Epidermal melanocyte (primary cell): Measurements from ENCODE around the gene SMARCE1.

Source experiments
- DNase-seq: peaks from one replicate; pipeline ENCODE4 v3.0.0; 2011; ENCODE audit warnings: low spot score; ENCODE audit not compliant: insufficient read length

SMARCE1 gene

DNA sequence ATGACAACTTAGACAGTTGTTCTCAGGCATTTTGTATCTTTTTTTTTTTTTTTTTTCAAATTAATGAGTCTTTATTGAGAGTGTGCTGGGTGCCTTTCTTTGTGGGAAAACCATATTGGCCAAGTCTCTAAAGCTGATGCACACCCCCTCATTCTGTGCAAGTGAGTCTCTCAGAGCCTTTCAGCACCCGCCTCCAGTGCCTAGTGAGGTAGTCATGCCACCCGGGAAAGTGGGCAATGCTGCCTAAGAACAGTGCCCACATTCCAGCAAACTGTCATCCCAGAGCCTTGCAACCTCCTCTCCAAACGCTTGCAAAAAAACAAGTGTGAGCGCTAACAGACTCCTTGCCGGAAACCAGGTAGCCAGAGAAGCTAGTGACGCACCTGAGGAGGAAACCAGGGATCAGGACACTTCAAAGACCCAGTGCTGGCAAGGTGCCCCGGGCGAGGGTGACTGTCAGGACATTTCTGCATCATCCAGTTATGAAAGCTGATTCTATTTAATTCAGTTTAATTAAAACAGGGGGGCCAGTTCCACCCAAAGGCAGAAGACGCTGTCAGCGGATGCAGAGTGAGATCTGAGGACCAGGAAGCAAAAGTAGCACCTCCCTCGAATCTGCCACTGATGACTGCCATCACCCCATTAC is 34.9 kb downstream of the SMARCE1 start:
- DNase-seq = no peak

DNA sequence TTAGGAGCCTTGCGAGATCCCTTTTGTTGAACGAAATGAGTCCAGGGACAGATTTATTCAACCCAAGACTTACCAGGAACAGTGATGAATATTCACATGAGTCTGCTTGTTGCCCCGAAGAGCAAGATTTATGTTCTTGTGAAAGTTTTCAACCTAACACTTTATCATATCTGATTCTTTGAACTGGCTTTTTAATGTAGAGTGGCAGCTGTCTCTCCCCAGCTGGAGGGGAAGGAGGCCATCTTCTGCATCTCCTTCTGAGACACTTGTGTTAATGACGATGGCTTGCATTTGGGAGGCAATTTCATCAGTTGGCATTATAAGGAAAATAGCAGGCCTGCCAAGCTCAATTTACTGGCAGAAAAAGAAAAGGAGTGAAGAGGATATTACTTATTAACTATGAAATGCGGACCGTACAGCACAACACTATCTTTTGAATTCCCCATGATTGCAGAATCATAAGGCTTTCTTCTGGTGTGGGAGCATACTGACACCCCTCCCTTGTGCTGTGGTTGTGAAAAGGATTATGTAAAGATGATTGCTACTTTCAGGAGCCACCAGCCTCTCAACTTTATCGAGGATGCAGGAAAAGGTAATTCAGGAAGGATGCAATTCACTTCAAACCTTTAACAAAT is 35.7 kb downstream of the SMARCE1 start:
- no peak for DNase-seq

DNA sequence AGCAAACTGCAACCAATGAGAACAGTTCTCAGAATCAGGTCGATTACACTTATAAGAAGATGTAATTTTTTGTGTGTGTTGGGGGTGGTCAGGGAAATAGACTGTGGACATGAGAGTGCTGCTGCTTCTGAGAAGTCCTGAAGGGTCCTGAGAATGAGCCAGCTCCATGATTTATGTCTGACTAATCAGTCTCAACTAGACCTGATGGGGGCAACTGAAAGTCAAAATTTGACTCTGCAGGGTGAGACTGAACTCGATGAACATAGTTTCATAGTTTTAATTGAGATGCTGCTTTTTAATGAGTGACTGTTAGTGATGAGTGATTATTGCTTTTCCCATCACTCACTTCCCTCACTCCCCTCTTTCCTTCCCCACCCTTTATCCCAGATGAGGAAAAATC is 37.3 kb downstream of the SMARCE1 start:
- no peak for DNase-seq

DNA sequence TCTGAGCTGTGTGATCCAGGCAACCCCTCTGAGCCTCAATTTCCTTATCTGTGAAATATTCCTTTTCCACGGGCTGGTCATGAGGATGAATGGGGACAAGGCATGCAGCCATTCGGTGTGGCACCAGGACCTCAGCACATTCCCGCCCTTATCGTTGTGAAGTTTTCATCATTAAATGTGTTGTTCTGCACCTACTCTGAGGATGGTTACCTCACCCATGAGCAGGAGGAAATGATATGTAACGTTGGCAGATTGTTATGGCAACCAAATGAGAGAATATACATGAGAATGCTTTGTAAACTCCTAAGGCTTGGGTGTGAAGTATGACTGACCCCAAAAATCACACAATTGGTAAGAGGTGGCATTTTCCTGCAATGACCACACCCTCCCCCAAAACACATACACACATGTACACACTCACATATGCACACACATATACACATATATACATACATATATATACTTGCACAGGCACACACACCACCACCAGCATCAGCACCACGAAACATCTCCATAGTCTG is 39.5 kb downstream of the SMARCE1 start:
- DNase-seq = no peak

DNA sequence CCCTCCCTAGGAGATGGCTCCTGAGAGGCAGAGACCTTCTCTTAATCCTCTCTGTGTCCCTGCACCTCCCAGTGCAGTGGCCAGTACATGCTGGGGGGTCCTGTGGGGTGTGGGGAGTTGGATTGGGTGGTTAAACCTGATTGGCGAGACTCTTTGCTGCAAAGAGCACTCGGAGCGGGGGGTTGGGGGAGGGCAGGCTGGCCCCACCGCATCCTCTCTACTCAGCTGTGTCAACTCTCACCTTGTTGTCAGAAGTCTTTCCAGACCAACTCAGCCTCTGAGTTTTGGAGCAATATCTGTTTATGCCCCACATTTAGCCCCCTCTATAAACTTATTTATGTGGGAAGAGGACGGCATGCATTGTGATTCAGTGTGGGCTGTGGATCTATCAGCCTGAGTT is 40.0 kb downstream of the SMARCE1 start:
- DNase-seq = no peak

DNA sequence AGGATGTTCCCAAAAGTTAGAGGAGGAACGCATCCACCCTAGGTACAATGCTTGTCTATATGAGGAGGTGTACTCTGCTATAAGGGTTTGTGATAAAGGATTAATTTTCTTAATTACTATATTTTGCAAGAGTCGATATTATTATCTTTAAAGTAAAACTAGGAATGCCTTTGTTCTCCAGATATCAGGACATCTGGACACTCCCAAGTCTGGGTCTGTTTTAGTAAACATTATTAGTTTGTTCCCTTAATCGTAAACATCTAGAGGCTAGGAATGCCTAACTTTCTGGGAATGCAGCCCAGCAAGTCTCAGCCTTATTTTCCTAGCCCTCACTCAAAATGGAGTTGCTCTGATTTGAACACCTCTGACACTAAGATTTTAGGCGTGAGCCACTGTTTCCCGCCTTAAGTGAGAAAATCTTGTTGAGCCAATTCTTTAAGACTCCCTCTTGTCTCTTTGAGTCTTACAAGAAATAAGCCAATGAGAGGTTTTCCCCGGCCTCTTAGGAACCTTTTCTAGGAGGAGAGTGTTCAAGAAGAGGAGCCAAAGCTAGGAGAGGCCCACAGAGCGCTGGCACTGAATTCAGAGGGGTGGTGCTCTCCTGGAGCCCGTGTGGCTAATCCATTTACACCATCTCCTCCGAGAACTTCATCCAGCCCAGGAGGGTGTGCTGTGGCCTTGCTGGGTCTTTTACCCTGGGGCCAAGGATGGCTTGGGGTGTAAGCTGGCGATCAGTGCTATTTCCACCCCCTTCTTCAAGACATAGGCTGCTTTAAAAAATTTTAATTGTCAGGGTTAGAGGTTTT is 40.9 kb downstream of the SMARCE1 start:
- DNase-seq = no peak

DNA sequence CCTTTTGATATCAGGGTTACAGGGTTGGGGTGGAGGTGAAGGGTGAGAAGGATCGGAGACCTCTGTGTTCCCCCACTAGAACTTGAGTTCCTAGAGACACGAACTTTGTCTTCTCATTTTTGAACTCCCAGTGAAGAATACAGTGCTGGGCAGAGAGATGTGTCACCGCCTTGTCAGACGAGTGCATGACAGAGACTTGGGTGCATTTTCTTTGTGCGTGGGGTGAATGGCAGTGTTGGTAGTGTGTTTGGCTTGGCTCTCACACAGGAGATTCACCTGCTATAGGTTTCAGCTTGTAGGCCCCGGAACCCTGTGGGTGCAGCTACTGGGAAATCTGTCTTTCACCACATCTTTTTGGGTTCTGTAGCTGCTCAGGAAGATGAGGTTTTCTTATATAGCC is 42.3 kb downstream of the SMARCE1 start:
- no peak for DNase-seq

DNA sequence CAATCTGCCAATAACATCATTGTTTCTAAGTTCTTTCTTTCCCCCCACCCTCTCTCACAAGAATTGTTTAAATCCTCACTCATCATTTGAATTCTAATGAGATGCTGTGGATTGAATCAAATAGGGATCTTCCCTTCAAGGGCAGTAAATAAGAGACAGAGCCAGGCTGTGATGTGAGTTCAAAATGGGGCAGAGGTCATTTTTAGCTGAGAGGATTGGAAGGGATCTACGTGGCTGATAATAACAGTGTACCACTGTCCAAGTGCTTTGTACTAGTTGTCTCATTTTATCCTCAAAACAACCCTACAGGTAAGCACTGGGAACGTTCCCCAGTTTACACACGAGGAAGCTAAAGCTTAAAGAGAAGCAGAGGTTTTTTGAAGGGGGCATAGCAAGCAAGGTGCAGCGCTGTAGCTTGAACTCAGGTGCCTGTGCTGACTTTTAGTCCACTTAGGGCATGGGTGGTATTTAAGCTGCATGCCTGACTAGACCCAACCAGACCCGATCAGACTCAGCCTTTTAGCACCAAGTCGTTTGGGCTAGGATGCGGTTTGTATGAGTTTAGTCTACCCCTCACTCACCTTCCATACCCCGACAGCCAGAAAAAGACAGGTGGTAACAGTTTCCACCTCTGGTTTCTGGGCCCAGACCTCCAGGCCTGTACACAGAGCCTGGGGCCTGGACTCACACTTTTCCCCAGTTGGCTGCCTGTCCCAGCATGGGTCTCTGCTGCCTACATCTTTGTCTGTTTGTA is 43.1 kb downstream of the SMARCE1 start:
- no peak for DNase-seq

DNA sequence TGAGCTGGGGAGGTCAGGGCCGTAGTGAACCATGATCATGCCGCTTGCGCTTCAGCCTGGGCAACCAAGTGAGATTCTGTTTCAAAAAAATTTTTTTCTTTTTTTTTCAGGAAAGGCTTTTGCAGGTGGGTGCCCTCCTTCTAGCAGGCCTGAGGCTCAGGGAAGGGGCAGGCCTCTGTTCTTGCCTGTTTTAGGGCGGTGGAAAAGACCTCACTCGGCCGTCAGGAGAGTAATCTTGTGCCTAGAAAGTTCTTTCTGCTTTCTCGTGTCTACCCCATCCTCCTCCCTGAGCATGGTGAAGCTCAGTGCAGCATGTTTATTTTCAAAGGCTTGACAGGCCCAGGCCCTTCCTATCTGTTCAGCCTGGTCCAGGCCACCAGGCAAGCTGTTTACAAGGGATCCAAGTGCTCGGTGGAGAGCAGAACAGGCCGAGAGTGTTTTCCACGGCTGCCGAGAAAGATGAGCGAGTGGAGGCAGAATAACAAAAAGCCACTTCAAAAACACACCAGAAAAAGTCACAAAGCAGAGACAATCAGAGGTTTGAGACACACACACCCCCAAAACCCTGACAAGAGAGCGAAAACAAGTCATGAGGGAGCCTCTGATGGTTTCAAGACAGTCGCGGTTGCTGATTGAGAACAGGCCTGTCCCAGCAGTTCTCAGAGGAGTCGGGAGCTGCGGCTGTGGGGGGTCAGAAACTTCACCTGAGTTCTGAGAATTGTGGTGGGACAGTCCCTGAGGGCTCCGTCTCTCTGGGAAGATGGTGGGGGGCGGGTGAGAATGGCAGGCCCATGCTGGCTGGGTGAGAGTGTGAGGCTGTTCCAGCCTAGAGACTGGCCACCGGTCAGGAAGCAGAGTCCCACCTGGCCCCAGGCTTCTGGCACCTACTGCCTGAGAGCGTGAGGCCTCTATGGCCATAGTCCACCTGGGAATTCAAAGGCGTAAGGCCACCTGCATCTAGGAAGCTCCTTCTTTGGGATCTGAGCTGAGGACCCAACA is 44.9 kb downstream of the SMARCE1 start:
- no peak for DNase-seq

DNA sequence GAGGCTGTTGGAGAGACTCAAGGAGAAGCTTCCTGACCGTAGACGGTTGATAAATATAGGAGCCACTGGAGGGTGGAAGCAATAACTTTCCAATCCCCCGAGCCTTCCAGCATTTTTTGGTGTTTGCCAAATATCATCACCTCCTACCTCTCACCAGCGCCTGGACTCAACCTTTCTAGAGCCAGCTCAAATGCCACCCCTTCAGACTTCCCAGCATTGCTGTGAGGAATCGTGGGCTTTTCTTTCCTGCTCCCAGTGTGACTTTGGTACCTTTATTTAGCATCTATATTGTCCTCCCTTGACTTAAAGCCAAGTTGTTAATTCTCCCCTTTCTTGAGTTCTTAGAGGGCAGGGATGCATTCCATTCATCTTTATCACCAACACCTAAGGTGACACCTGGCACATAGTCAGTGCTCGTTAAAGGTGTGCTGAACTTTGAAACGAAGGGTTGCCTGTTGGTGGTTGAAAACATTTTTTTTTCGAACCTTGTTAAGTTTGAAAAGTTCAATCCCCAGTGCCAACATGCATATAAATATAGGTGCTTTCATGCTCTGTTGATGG is 47.1 kb downstream of the SMARCE1 start:
- DNase-seq = no peak

DNA sequence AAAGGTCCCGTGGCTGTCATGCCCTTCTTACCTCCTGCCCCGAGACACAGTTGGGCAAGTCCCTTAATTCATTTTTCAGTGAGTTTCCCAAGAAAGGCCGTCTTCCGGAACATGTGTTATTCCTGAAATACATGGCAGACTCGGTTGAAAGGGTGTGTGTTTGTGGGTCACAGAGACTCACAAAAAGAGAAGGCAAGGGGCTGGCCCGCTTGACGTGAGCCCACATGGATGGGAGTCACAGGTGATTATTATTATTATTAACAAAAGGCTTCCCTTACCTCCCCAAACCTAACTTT is 48.2 kb downstream of the SMARCE1 start:
- DNase-seq = no peak

DNA sequence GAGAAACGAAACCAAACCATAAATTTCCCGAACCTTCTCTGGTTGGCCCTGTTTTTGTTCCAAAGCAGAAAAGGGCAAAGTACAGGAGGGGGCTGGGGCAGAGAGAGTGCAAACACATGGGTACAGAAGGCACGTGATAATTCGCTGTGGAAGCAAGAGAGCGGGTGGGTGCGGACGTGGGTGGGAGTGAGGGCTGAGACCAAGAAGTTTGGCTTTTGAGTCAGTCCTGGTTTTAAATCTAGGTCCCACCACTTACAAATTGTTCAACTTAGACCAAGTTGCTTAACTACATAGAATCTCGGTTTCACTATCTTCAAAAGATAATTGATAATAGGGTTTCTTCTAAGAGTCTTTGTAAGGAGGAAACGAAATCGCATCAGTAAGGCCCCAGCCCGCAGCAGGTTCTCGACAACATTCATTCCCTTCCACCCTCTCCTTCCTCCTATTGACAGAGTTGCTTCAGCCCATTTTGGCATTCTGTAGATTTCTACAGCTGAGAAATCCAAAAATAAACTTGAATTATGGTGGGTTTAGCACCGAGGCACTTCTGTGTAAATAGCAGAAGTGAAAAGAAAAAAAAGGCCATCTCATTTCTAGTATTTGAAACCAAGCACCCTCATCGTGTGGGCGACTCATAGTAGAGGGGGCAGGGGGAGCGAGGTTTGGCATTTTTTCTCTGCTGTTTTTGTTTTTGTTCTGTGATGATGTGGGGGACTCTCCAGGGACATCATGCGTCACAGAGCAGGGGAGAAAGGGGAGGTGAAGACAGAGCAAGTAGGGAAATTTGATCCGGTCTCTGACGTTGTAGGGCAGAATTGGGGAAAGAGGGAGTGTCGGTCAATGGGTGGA is 48.8 kb downstream of the SMARCE1 start:
- DNase-seq = no peak

DNA sequence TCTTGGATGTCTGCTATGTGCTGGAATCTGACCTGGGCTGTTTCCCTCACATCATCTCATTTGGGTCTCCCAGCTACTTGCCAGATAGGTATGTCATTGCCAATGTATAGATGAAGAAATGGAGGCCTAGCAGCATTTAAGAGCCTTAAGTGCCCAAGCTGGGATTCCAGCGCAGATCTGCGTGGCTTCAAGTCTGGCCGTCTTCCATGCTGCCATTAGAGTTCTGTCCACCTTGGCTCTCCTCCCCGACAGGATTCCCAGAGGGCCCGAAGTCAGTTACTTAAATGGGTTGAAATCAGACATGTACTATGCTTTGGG is 49.4 kb downstream of the SMARCE1 start:
- DNase-seq = no peak

DNA sequence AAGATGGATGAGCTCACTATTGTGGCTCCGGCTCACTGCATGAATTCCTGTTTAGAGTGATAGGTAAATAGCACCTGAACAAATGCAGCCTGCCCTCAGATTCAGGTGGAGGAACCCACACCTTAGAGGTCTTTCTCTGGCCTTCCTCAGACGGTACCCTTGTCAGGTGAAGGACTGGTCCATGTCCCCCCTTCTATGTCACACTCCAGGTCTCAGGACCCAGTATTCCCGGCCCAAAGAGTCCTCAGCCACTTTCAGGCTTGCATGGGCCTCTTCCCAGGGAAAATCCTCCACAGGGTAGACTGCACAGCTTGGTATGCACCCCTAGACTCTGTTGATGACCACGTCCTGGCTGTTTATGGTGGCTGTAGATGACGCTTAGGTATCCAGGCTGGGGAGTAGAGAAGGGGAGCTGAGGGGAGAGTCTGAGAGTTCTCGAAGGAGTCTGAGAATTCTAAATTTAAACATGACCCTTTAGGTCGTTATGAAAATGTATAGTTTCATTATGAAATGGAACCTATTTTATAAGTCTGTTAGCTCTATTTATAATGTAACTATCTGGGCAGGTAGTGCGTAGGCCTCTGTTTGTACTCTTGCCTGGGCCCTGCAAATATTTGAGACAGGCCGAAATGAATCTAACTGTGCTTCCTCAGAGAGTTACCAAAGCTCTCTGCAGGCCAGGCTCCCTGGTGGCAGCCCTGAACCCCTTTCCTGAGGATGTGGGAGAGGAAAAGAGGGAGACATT is 49.9 kb downstream of the SMARCE1 start:
- DNase-seq = no peak

DNA sequence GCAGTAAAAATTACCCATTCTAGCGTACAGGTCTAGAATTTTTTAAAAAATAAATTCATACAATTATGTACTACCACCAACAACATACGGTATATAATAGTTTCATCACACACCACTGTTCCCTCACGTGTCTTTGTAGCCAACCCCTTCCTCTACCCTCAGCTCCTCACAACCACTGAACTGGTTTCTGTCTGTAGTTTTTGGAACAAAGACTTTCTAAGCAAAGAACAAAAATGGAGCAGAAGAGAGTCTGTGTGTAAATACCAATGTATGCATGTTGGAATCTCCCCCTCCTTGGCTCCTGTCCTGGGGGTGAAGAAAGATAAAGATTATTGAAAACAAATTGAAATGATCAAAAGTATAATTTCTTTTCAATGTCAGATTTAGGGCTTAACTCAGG is 50.5 kb downstream of the SMARCE1 start:
- no peak for DNase-seq

DNA sequence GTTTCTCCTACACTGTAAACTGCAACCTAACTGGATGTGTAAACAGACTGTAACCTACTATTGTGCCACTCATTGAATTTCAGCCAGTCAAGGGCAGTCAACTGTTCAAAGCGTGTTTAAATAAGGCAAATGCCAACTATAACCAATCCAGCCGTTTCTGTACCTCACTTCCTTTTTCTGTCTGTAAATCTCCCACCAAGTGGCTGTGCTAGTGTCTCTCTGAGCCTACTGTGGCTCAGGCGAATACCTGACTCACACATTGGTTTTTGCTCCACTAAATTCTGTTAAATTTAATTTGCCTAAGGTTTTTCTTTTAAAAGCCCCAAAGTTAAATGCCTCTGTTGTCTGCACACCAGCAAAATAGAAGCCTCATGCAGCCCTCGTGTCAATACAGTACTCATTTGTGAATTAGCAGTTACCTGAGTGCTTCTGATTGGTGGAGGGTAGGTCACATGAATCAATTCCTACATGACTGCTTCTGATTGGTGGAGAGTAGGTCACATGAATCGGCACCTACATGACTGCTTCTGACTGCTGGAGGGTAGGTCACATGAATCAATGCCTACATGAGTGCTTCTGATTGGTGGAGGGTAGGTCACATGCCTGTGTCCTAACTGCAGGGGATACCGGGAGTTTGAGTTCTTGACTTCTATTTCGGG is 51.2 kb downstream of the SMARCE1 start:
- no peak for DNase-seq

DNA sequence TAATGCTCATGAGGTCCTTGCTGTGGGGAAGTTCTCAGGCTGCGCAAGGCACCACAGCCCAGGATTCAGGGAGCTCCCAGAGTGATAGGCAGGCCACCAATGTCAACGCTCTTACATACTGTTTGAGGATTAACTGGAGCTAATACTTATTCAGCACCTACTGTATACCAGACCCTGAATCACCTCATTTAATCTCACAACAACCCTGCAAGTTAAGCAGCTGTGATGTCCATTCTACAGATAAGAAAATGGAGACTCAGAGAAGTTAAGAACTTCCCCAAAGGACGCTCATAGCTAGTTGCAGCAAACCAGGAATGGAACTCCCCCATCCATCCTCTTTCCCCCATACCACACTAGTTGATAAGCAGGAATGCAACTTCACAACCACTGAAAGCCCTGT is 56.9 kb downstream of the SMARCE1 start:
- DNase-seq = no peak

DNA sequence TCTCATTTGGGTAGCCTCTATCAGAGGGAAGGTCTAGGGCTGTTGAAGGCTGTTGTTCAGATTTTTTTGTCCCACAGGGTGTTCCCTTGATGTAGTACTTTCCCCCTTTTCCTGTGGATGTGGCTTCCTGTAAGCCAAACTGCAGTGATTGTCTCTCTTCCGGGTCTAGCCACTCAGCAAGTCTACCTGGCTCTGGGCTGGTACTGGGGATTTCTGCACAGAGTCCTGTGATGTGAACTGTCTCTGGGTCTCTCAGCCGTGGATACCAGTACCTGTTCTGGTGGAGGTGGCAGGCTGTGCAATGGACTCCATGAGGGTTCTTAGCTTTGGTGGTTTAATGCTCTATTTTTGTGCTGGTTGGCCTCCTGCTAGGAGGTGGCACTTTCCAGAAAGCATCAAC is 59.1 kb downstream of the SMARCE1 start:
- DNase-seq = no peak
